OCI-LY7 (cell line): ENCODE measurements around the gene DNAJB14.

Experiments used
- CTCF ChIP-seq: fragments of 200-600 bp; sonication (generic); conservative IDR thresholded peaks from 2 replicates; pipeline ENCODE4 v1.5.1; 2014; ENCODE audit warnings: mild to moderate bottlenecking, antibody characterized with exemption, low read length, moderate library complexity, mixed read lengths
- EZH2phosphoT487 ChIP-seq: fragments of 200-600 bp; sonication (generic); IDR thresholded peaks from 2 replicates; pipeline ENCODE4 v1.6.1; 2018; ENCODE audit warnings: low read depth, borderline replicate concordance, mild to moderate bottlenecking, mixed run types, antibody characterized with exemption, low read length, moderate library complexity, mixed read lengths

GRCh38 chr4:99872570-99872969 lies 73.8 kb downstream of the DNAJB14 start:
- TF ChIP-seq CTCF (no peak), EZH2phosphoT487 (no peak)
